HL-60/S4 treated with retinoic acid at 250 ng/mL for 4 days and 3 days (cell line): ENCODE data around the gene IFT25.
"Not testable (repeated sequence)": the region's sequence is repeated elsewhere in the genome, so short reads cannot be mapped to it uniquely, and the experiment has no call there.

Experiments
- in situ Hi-C: fragments of 300-500 bp; cut with MboI; formaldehyde crosslinking; loops from 2 replicates; pipeline ENCODE4 v1.7.0; 2022; ENCODE audit warnings: low sequenced_read_pairs

The IFT25 gene

DNA sequence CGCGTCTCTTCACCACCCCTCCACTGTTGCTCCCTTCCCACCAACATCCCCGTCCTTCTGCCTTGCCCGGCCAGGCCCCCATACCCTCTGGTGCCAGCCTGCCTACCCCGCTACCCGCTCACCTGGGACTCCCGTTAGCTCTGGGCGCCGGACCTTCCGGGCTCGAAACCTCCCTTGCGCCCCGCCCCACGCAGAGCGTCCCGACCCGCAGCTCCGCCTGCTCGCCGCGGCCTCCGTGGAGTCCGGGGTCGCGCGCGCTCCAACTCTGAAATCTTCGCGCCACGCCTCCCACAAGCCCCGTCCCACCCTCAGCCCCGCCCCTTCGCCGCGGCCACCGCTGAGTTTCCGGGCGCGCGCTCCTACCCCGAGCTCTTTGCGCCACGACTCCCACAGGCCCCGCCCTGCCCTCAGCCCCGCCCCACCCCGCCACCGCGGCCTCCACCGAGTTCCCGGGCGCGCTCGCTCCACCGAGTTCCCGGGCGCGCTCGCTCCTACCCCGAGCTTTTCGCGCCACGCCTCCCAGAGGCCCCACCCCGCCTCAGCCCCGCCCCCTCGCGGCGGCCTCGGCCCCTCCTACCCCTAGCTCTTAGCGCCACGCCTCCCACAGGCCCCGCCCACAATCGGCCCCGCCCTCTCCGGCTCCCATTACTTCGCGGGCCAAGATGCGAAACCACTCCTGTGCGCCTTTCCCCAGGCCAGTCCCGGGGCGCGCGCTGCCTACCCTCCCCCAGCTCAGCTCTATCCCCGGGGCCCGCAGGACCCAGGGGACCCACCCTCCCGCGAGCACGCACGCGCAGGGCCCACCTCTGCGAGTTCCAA lies at the start of gene IFT25:
TSS of gene IFT25 (minus strand) at position 267 of the 819 bp plus-strand sequence. CDS start 5,617 bp downstream, outside the sequence.
- in situ Hi-C loops, result no loop called here

DNA sequence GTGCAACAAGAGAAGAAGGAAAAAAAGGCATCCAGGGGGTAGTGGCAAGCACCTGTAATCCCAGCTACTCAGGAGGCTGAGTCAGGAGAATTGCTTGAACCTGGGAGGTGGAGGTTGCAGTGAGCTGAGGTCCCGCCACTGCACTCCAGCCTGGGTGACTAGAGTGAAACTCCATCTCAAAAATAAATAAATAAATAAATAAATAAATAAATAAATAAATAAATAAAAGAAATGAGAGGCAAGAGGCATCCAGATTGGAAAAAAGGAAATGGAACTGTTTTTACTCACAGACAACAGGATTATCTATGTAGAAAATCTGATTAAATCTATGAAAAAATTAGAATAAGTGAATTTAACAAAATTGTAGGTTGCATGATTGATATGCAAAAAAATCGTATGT lies 49.0 kb upstream of the IFT25 start:
- in situ Hi-C loops, result not testable (repeated sequence)

DNA sequence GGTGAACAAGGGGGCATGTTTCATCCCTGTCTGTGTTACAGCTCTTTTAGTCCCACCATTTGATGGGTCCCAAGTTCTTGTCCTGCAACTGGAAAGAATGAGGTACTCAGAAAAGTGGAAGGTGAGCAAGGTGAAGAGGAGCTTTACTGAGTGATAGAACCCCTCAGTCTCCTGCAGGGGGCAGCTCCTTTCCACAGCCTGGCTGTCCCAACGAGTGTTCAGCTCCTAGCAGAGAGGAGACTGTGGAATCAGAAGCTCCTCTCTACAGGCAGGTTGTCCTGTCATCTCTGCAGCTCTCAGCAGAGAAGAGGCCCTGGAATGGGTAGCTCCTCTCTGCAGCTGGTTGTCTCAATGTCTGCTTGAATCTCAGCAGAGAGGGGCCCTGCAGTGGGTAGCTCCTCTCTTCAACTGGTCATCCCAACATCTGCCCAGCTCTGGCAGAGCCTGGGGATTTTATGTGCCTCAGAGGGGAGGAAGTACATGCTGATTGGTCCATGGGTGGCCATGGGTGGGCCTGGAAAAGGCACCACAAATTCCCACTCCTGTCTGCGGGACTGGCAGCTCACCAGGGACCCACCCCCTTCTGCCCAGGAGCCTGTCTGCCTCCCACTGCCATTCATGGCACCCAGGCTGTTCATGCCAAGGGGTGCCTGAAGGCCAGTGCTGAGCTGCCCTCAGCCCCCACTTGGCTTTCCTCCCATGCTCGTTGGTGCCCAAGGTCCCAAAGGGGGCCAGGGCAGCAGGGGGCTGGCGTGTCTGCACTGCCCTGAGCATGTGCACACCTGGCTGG lies 46.8 kb upstream of the IFT25 start:
- in situ Hi-C loops, result no loop called here

DNA sequence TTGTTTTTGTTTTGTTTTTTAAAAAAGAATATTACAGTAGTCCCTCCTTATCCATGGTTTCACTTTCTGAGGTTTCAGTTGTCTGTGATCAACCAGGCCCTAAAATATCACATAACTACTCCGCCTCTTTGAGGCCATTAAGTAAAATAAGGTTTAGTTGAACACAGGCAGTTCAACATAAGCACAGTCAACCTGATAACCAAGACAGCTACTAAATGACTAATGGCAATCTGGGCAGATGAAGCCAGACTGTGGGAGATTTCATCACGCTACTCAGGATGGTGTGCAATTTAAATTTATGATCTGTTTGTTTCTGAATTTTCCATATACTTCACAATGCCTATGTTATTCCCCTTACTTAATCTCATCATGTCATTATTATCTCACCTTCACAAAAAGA lies 42.4 kb upstream of the IFT25 start:
- in situ Hi-C loops, result no loop called here

DNA sequence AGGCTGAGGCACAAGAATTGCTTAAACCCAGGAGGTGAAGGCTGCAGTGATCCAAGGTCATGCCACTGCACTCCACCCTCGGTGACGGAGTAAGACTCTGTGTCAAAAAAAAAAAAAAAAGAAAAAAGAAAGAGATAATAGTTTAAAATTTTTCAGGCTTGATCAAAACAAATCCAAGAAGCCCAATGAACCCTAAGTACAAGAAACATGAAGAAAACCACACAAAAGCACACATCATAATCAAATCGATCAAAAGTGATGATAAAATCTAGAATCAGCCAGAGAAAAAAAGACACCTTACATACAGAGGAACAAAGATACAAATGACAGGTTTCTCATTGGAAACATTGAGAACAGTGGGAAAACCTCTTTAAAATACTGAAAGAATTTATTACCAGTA lies 41.0 kb upstream of the IFT25 start:
- in situ Hi-C loops, result no loop called here

GRCh38 chr1:53984726-53985125 lies 39.2 kb upstream of the IFT25 start:
- in situ Hi-C loops, result no loop called here

DNA sequence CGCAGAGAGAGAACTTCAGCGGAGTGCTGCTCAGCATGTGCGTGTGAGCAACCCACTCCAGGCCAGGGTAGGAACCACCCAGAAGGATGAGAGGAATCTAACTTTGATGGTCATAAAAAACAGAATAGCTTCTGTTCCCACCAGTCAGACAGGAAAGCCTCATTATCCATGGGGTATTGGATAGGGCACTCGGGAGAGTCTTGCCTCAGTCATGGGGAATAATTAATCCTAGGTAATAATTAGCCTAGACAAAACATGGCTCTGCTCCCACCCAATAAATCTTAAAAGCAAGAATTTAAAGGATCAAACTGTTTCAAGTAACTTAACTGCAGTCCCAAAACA lies 37.2 kb upstream of the IFT25 start:
- in situ Hi-C loops, result no loop called here

DNA sequence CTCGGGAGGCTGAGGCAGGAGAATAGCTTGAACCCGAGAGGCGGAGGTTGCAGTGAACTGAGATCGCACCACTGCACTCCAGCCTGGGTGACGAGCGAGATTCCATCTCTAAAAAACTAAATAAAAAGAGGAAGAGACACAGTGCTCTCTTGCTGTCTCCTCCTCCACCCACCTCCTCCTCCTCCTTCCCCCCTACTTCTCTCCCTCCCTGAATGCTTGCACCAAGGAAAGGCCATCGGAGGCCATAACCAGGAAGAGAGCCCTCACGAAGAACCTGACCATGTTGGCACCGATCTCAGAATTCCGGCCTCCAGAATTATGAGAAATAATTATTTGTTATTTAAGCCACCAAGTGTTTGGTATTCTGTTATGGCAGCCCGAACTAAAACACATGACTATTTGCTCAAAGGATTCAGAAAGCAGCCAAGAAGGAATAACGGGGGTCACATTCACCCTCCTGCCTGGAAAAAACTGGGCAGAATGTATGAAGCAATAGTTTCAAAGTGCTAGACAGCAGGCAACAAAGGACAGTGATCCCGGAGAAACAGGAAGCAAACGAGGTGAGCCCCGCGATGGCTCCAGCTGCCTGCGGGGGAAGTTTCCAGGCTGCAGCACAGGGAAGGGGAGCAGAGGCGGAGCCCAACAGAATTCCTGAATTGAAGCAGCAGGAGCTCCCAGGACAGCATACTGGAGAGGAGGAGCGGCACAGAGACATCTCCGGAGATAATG lies 36.7 kb upstream of the IFT25 start:
- in situ Hi-C loops, result no loop called here

GRCh38 chr1:53981220-53981619 lies 35.7 kb upstream of the IFT25 start:
- in situ Hi-C loops, result no loop called here

GRCh38 chr1:53979712-53980450 lies 34.4 kb upstream of the IFT25 start:
- in situ Hi-C loops, result no loop called here

DNA sequence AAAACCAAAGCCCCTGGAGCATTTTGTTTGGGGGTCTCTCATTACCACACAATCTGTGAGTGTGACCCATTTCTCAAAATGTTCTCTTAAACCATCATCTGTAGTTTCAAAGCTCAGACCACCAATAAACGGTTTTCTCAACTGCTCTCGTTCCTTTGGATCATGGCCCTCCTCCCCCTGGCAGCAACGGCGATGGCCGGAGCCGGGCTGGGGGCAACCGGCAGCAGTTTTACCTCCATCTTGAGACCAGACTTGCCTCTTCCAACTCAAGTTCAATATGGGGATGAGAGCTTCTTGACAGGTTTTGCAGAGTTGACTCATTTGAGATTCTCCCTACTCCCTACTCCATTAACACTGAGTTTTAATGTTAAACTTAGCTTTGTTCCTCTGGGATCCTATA lies 30.4 kb upstream of the IFT25 start:
- in situ Hi-C loops, result no loop called here

DNA sequence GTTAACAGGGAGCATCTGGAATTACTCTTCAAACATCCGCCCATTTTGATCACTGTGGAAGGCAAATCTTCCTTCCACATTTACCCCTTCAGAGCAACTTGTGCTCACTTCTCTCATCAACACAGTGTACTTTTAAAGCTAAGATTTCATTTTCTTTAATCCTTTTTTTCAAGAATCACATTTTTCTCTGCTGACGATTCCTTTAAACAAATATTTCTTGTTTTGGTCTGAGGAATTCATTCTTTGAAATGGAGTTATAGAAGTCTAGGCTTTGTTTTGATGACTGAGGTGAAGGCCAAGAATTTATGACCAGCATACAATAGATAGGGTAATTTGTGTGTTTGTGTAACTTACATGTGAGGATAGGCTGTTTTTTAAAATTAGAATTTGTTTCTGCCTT lies 26.2 kb upstream of the IFT25 start:
- in situ Hi-C loops, result no loop called here

DNA sequence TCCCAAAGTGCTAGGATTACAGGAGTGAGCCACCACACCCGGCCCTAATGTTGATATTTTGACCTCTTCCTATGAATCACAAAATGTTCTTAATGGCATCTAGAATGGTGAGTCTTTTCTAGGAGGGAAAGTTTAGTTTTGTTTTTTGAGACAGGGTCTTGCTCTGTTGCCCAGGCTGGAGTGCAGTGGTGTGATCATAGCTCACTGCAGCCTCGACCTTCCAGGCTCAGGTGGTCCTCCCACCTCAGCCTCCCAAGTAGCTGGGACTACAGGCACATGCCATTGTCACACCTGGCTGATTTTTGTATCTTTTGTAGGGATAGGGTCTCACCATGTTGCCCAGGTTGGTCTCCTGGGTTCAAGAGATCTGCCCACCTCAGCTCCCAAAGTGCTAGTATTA lies 23.8 kb upstream of the IFT25 start:
- in situ Hi-C loops, result loop anchor here (10.0 kb wide), 1 partner anchor 105 kb away; no protein-coding TSS in a partner anchor

DNA sequence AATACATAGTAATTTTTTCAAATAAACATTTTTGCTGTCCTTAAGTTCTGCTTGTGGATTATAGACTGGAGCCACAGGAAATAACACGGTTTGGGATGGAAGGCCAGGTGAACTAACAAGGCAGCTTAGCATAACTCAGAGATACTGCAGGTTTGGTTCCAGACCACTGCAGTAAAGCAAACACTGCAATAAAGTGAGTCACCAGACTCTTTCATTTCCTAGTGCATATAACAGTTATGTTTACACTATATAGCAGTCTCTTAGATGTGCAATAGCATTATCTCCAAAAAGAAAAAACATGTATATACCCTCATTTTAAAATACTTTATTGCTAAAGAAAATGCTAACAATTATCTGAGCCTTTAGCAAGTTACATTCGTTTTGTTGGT lies 22.6 kb upstream of the IFT25 start:
- in situ Hi-C loops, result loop anchor here (10.0 kb wide), 1 partner anchor 103 kb away; no protein-coding TSS in a partner anchor

DNA sequence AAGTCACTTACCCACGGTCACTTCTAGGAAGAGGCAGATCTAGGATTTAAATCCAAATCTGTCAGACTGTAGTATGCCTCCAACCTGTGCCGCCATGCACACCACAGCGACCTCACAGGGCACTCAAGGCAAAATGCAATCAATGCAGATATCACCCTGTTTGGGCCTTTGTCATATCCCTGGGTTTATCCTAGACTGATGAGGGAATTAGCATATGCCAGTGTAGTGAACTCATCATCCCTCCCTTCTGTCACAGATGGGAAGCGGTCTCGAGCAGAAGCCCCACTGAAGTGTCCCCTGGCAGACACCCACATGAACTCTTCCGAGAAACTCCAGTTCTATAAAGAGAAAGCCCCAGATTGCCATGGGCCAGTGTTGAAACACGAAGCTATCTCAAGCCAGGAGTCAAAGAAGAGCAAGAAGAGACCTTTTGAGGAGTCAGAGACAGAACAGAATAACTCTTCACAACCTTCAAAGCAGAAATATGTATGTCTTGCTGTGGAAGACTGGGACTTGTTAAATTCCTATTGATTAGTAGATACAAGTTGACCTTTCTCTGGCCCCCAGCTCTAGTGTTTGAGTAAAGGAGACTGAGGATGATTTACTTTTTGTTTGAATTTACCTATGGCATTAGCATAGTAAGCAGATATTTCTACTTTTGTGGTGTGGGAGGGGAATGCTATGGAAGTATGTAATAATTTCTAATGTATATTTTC lies 22.1 kb upstream of the IFT25 start:
- in situ Hi-C loops, result loop anchor here (10.0 kb wide), 1 partner anchor 103 kb away; no protein-coding TSS in a partner anchor

- in situ Hi-C loops, result loop anchor here (10.0 kb wide), 1 partner anchor 102 kb away; no protein-coding TSS in a partner anchor
Observed at GRCh38 chr1:53966794-53967193, 21.3 kb upstream of the IFT25 start.

- in situ Hi-C loops, result loop anchor here (10.0 kb wide), 1 partner anchor 99 kb away; no protein-coding TSS in a partner anchor
Observed at GRCh38 chr1:53964109-53964508, 18.6 kb upstream of the IFT25 start.

- in situ Hi-C loops, result loop anchor here (10.0 kb wide), 1 partner anchor 99 kb away; no protein-coding TSS in a partner anchor
Observed at GRCh38 chr1:53963460-53963859, 18.0 kb upstream of the IFT25 start.

- in situ Hi-C loops, result loop anchor here (10.0 kb wide), 1 partner anchor 98 kb away; no protein-coding TSS in a partner anchor
Observed at GRCh38 chr1:53962395-53962794, 16.9 kb upstream of the IFT25 start.
